ENCODE data around the gene RTBDN.

The RTBDN gene

DNA sequence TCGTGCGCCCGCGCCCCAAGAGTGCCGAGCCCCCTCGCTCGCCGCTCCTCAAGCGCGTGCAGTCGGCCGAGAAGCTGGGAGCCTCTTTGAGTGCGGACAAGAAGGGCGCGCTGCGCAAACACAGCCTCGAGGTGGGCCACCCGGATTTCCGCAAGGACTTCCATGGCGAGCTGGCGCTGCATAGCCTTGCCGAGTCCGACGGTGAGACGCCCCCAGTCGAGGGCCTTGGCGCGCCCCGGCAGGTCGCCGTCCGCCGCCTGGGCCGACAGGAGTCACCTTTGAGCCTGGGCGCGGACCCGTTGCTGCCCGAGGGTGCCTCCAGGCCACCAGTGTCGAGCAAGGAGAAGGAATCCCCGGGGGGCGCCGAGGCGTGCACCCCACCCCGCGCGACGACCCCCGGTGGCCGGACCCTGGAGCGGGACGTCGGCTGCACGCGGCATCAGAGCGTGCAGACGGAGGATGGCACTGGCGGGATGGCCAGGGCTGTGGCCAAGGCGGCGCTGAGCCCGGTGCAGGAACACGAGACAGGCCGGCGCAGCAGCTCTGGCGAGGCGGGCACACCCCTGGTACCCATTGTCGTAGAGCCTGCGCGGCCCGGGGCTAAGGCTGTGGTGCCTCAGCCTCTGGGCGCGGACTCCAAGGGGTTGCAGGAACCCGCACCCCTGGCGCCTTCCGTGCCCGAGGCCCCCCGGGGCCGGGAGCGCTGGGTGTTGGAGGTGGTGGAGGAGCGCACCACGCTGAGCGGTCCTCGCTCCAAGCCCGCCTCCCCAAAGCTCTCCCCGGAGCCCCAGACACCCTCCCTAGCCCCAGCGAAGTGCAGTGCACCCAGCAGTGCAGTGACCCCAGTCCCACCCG is 39.7 kb upstream of the RTBDN start:
- no peak for DNase-seq
- TF ChIP-seq, protein P1, sequence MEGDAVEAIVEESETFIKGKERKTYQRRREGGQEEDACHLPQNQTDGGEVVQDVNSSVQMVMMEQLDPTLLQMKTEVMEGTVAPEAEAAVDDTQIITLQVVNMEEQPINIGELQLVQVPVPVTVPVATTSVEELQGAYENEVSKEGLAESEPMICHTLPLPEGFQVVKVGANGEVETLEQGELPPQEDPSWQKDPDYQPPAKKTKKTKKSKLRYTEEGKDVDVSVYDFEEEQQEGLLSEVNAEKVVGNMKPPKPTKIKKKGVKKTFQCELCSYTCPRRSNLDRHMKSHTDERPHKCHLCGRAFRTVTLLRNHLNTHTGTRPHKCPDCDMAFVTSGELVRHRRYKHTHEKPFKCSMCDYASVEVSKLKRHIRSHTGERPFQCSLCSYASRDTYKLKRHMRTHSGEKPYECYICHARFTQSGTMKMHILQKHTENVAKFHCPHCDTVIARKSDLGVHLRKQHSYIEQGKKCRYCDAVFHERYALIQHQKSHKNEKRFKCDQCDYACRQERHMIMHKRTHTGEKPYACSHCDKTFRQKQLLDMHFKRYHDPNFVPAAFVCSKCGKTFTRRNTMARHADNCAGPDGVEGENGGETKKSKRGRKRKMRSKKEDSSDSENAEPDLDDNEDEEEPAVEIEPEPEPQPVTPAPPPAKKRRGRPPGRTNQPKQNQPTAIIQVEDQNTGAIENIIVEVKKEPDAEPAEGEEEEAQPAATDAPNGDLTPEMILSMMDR (IDR thresholded peaks at IDR 0.05; ENCODE audit: low read depth, low read length): no peak
- Histone ChIP-seq H3K27me3 (ENCODE audit: insufficient read depth, low read depth, severe bottlenecking) (no peaks in the 10 kb centered on the region), H3K27ac (no peak overlapping the region), H3K4me3 (ENCODE audit: low read depth, low read length) (no peak overlapping the region), H3K36me3 (peaks cover 53% of the 10 kb centered on the region), H3K9me3 (ENCODE audit: severe bottlenecking) (no peaks in the 10 kb centered on the region)

DNA sequence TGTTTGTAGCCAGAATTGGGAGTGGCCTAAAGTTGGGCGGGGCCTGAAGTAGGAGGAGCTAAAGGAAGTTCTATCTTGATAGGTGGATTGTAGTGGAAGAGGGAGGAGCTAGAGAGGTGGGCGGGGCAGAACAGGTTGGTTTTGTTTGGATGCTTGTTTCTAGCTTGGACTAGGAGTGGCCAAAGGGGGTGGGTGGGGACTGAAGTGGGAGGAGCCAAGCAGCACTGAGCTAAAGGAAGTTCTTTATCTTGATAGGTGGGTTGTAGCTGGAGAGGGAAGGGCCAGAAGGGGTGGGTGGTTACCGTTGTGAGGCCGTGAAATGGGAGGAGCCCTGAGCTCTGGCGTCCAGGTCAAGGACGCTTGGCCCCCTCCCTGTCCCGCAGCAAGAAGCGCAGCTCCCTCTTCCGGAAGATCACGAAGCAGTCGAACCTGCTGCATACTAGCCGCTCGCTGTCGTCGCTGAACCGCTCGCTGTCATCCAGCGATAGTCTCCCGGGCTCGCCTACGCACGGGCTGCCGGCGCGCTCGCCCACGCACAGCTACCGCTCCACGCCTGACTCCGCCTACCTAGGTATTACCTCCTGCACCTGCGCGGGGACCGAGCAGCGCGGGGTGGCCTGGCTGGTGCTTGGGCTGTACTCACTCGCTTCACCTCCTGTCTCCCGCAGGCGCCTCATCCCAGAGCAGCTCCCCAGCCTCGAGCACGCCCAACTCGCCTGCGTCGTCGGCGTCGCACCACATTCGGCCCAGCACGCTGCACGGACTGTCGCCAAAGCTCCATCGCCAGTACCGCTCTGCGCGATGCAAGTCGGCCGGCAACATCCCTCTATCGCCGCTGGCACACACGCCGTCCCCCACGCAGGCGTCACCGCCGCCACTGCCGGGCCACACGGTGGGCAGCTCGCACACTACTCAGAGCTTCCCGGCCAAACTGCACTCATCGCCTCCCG is 38.8 kb upstream of the RTBDN start:
- Histone ChIP-seq H3K27me3 (ENCODE audit: insufficient read depth, low read depth, severe bottlenecking) (no peaks in the 10 kb centered on the region), H3K4me3 (ENCODE audit: low read depth, low read length) (no peak overlapping the region), H3K27ac (no peak overlapping the region), H3K36me3 (peaks cover 62% of the 10 kb centered on the region), H3K9me3 (ENCODE audit: severe bottlenecking) (no peaks in the 10 kb centered on the region)
- TF ChIP-seq, protein P1 (IDR thresholded peaks at IDR 0.05; ENCODE audit: low read depth, low read length): no peak
- peak; percentile 48 for DNase-seq

DNA sequence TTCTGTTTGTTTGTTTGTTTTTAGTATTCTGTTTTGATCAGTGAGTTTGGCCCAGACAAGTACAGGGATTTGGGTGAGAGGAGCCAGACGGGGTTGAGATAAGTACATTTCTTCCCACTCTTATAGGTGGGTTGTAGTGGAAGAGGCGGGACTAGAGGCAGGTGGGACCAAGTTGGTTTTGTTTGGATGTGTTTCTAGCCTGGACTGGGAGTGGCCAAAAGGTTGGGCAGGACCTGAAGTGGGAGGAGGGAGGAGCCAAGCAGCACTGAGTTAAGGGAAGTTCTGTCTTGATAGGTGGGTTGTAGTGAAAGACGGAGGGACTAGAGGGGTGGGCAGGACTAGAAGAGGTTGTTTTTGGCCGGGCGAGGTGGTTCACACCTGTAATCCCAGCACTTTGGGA is 37.9 kb upstream of the RTBDN start:
- no peak overlapping the region for H3K27ac ChIP-seq
- H3K9me3 ChIP-seq (ENCODE audit: severe bottlenecking): no peaks in the 10 kb centered on the region
- H3K27me3 ChIP-seq (ENCODE audit: insufficient read depth, low read depth, severe bottlenecking): no peaks in the 10 kb centered on the region
- no peak for DNase-seq
- no peak overlapping the region for H3K4me3 ChIP-seq (ENCODE audit: low read depth, low read length)
- TF ChIP-seq, protein P1 (IDR thresholded peaks at IDR 0.05; ENCODE audit: low read depth, low read length): no peak
- H3K36me3 ChIP-seq: peaks cover 71% of the 10 kb centered on the region

DNA sequence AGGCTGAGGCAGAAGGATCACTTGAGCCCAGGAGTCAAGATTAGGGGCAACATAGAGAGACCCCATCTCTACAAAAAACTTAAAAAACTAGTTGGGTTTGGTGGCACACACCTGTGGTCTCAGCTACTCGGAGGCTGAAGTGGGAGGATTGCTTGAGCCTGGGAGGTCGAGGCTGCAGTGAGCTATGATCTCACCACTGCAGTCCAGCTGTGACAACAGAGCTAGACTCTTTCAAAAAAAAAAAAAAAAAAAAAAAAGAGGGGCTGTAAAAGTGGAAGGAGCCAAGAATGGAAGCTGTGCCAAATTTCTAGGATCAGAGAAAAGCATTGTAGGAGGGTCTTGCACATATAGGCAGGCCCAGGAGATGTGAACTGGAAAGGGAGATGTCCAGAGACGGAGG is 37.3 kb upstream of the RTBDN start:
- no peaks in the 10 kb centered on the region for H3K27me3 ChIP-seq (ENCODE audit: insufficient read depth, low read depth, severe bottlenecking)
- H3K36me3 ChIP-seq: peaks cover 74% of the 10 kb centered on the region
- H3K9me3 ChIP-seq (ENCODE audit: severe bottlenecking): no peaks in the 10 kb centered on the region
- H3K27ac ChIP-seq: no peak overlapping the region
- no peak for DNase-seq
- TF ChIP-seq, protein P1 (IDR thresholded peaks at IDR 0.05; ENCODE audit: low read depth, low read length): no peak
- H3K4me3 ChIP-seq (ENCODE audit: low read depth, low read length): no peak overlapping the region

DNA sequence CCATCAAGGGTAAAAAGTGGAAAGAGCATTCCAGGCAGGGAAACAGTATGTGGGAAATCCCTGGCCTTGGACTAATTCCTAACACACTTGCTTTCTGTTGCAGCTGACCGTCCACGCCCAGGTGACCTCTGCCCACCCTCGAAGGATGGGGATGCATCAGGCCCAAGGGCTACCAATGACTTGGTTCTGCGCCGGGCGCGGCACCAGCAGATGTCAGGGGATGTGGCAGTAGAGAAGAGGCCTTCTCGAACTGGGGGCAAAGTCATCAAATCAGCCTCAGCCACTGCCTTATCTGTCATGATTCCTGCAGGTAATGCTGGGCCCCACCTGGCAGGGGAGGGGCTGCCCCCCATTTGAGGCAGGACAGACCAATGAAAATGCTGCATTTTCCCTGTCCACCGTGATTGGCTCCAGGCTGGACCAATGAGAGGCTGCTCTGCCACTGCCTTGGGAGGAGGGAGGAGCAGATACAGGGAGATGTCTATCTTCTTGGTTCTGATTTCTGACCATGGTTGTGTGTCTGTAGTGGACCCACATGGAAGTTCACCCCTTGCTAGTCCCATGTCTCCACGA is 34.2 kb upstream of the RTBDN start:
- TF ChIP-seq, protein P1 (IDR thresholded peaks at IDR 0.05; ENCODE audit: low read depth, low read length): no peak
- H3K27ac ChIP-seq: no peak overlapping the region
- H3K4me3 ChIP-seq (ENCODE audit: low read depth, low read length): no peak overlapping the region
- H3K27me3 ChIP-seq (ENCODE audit: insufficient read depth, low read depth, severe bottlenecking): no peaks in the 10 kb centered on the region
- DNase-seq: no peak
- peaks cover 76% of the 10 kb centered on the region for H3K36me3 ChIP-seq
- H3K9me3 ChIP-seq (ENCODE audit: severe bottlenecking): no peaks in the 10 kb centered on the region
